Fibroblast of villous mesenchyme (primary cell): ENCODE data around the gene PPP4R3B. TPM values are rescaled to one million over a fixed set of nuclear protein-coding genes. Genes with fewer than 3 reads are reported as not detected.

ENCODE experiments used
- DNase-seq: peaks from one replicate; pipeline ENCODE4 v3.0.0-alpha.2; 2010; ENCODE audit warnings: low read depth
- H3K4me3 ChIP-seq: 2 replicates; pipeline ENCODE4 v1.5.1; 2011; ENCODE audit warnings: low read depth, mild to moderate bottlenecking, low read length
- CTCF ChIP-seq: IDR thresholded peaks from 2 replicates; pipeline ENCODE4 v1.5.1; 2012; ENCODE audit warnings: low read depth, mild to moderate bottlenecking, low read length; ENCODE audit not compliant: insufficient read depth
- total RNA-seq: library from RNA; depleted of rRNA; stranded (reverse); fragments of >200 nt; gene quantifications from 2 replicates; pipeline ENCODE4 v1.2.3, GENCODE V29; 2012

PPP4R3B gene
- 34.1 and 47.5 TPM in 2 replicates for total RNA-seq

- H3K4me3 ChIP-seq = peak within 1 kb of the TSS; percentile 92
- peak; percentile 100 for DNase-seq
- TF ChIP-seq CTCF = peak; percentile 40
These were observed at the start of gene PPP4R3B for GRCh38 chr2:55617175-55618024. TSS of gene PPP4R3B (minus strand) at chr2:55617622. CDS start at chr2:55617285, 337 bp downstream.

GRCh38 chr2:55653255-55653654 lies 35.8 kb upstream of the PPP4R3B start:
- no peak for TF ChIP-seq CTCF
- no peak for DNase-seq

GRCh38 chr2:55649211-55649610 lies 31.8 kb upstream of the PPP4R3B start:
- TF ChIP-seq CTCF = no peak
- no peak overlapping the region for H3K4me3 ChIP-seq
- DNase-seq = no peak

More at GRCh38 chr2:55653255-55653654, 35.8 kb upstream of the PPP4R3B start:
- H3K4me3 ChIP-seq = no peak overlapping the region

GRCh38 chr2:55636831-55637230 lies 19.4 kb upstream of the PPP4R3B start:
- DNase-seq = no peak
- H3K4me3 ChIP-seq = no peak overlapping the region
- TF ChIP-seq CTCF = no peak

GRCh38 chr2:55628931-55629330 lies 11.5 kb upstream of the PPP4R3B start:
- no peak for TF ChIP-seq CTCF
- no peak for DNase-seq
- no peak overlapping the region for H3K4me3 ChIP-seq

- TF ChIP-seq CTCF = no peak
- H3K4me3 ChIP-seq = no peak overlapping the region
- DNase-seq = no peak
These were observed 10.5 kb upstream of the PPP4R3B start for GRCh38 chr2:55627915-55628314.

- no peak overlapping the region for H3K4me3 ChIP-seq
- no peak for DNase-seq
- no peak for TF ChIP-seq CTCF
These were observed 4.4 kb upstream of the PPP4R3B start for GRCh38 chr2:55621802-55622201.
